DND-41 (cell line): ENCODE data around the gene NKD1.

ENCODE experiments used
- ATAC-seq: fragments of 200-7000 bp; cut with Tn5 transposase; 3 replicates; pipeline ENCODE4 v1.9.1; 2021; ENCODE audit warnings: low read depth; ENCODE audit not compliant: insufficient read depth
- DNase-seq: peaks from one replicate; pipeline ENCODE4 v3.0.0-alpha.2; 2020
- H2AFZ ChIP-seq: 2 replicates; pipeline ENCODE4 v1.6.0; 2012; ENCODE audit warnings: low read depth, low read length
- H3K27ac ChIP-seq: 2 replicates; pipeline ENCODE4 v1.5.1; 2012; ENCODE audit warnings: low read length, inconsistent platforms
- H3K27me3 ChIP-seq: fragments of 200-600 bp; sonication (generic); 2 replicates; pipeline ENCODE4 v1.6.0; 2012; ENCODE audit warnings: low read length, mild to moderate bottlenecking, inconsistent platforms; ENCODE audit not compliant: insufficient read depth, poor library complexity
- H3K36me3 ChIP-seq: 2 replicates; pipeline ENCODE4 v1.5.1; 2012; ENCODE audit warnings: low read length, inconsistent platforms; ENCODE audit not compliant: insufficient read depth
- H3K4me1 ChIP-seq: 2 replicates; pipeline ENCODE4 v1.5.1; 2012; ENCODE audit warnings: mild to moderate bottlenecking, low read length; ENCODE audit not compliant: insufficient read depth
- H3K4me2 ChIP-seq: 2 replicates; pipeline ENCODE4 v1.6.0; 2012; ENCODE audit warnings: mild to moderate bottlenecking, moderate library complexity, low read length, inconsistent platforms; ENCODE audit not compliant: insufficient read depth
- H3K4me3 ChIP-seq, 2 experiments: fragments of 200-600 bp in 1 of 2; shearing (Covaris generic) in 1 of 2; 2 replicates each; pipeline ENCODE4 v1.5.1; 2012 to 2016; ENCODE audit warnings: inconsistent platforms in 2 of 2, low read length in 2 of 2, mild to moderate bottlenecking in 2 of 2, low read depth in 1 of 2, moderate library complexity in 1 of 2
- H3K79me2 ChIP-seq: 2 replicates; pipeline ENCODE4 v1.6.0; 2012; ENCODE audit warnings: low read length, inconsistent platforms; ENCODE audit not compliant: insufficient read depth
- H3K9ac ChIP-seq: 2 replicates; pipeline ENCODE4 v1.6.0; 2012; ENCODE audit warnings: low read depth, mild to moderate bottlenecking, inconsistent platforms, low read length, moderate library complexity
- H3K9me3 ChIP-seq: 2 replicates; pipeline ENCODE4 v1.5.1; 2012; ENCODE audit warnings: low read length, moderate library complexity, mild to moderate bottlenecking, inconsistent platforms; ENCODE audit not compliant: insufficient read depth, severe bottlenecking
- H4K20me1 ChIP-seq: 2 replicates; pipeline ENCODE4 v1.6.0; 2012; ENCODE audit warnings: low read length; ENCODE audit not compliant: insufficient read depth
- EZH2 ChIP-seq: IDR thresholded peaks from 3 replicates; pipeline ENCODE4 v1.6.1; 2012; ENCODE audit warnings: borderline replicate concordance, low read depth, mild to moderate bottlenecking, moderate library complexity, low read length, inconsistent platforms; ENCODE audit not compliant: severe bottlenecking
- TF ChIP-seq, protein P1 (sequence below): IDR thresholded peaks from 2 replicates; pipeline ENCODE4 v1.5.1; 2012; ENCODE audit warnings: borderline replicate concordance, low read length, moderate library complexity, mild to moderate bottlenecking; ENCODE audit not compliant: poor library complexity, severe bottlenecking; ENCODE audit errors: extremely low read depth

NKD1 gene

DNA sequence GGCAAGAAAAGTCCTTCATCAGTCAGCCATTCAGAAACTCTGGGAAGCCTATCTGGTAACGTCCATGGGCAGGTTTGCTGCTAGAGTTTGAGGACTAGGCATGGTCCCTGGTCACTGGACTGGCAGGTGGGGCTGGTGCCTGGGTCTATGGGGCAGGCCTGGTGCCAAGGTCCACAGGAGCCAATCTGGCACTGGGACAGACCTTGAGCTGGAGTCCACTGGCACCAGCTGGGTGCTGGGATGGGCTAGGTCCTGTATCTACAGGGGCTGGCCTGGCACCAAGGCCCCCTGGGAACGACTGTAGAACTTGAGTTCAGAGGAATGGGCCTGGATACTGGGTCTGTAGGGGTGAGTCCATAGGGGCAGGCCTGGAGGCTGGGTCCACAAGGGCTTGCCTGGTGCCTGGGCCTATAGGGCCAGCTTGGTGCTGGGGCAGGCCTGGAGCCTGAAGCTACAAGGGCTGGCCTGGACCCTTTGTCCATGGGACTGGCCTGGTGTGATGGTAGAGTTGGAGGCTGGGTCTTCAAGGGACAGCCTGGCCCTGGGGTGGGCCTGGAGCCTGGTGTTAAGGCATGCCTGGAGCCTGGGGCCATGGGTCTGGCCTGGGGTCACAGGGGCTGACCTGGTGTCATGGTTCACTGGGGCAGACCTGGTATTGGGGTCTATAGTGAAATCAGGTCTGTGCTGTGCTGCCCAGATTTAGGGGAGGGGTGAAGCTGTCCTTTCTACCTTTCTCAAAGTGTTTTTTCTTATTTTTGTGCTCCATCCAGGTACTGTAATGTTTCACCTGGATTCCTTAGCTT lies 30.5 kb upstream of the NKD1 start:
- H3K36me3 ChIP-seq = no peaks in the 10 kb centered on the region
- no peak overlapping the region for H3K4me3 ChIP-seq

DNA sequence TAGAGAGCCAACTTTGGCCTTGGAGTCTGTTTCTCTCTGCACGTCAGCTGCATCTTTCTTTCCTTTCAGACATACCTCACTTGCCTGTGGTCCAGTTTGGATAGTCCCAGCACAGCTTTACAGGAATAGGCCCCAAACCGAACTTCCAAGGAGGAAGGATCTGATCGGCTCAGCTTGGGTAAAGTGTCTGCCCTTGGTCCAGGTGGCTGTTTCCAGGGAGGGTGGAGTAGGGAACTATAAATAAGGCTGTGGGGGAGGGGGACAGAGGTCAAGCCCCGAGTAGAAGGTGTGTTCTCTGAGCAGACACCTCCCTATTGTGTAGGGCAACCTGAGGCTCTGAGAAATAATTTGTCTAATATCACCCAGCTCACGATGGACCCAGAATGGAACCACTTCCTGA lies 29.2 kb upstream of the NKD1 start:
- Histone ChIP-seq H2AFZ (no peak overlapping the region), H3K9me3 (peaks cover 7% of the 10 kb centered on the region)
- no peak for ATAC-seq

More for the DNA sequence above, 30.5 kb upstream of the NKD1 start:
- Histone ChIP-seq H3K79me2 (no peaks in the 10 kb centered on the region), H4K20me1 (no peaks in the 10 kb centered on the region), H3K9me3 (peaks cover 7% of the 10 kb centered on the region), H3K4me1 (no peaks in the 10 kb centered on the region), H3K27ac (no peak overlapping the region), H3K9ac (no peak overlapping the region), H2AFZ (no peak overlapping the region), H3K27me3 (no peaks in the 10 kb centered on the region), H3K4me2 (no peak overlapping the region)
- ATAC-seq (no peak), DNase-seq (no peak)
- TF ChIP-seq, protein P1, sequence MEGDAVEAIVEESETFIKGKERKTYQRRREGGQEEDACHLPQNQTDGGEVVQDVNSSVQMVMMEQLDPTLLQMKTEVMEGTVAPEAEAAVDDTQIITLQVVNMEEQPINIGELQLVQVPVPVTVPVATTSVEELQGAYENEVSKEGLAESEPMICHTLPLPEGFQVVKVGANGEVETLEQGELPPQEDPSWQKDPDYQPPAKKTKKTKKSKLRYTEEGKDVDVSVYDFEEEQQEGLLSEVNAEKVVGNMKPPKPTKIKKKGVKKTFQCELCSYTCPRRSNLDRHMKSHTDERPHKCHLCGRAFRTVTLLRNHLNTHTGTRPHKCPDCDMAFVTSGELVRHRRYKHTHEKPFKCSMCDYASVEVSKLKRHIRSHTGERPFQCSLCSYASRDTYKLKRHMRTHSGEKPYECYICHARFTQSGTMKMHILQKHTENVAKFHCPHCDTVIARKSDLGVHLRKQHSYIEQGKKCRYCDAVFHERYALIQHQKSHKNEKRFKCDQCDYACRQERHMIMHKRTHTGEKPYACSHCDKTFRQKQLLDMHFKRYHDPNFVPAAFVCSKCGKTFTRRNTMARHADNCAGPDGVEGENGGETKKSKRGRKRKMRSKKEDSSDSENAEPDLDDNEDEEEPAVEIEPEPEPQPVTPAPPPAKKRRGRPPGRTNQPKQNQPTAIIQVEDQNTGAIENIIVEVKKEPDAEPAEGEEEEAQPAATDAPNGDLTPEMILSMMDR = no peak
- TF ChIP-seq EZH2 = no peak

DNA sequence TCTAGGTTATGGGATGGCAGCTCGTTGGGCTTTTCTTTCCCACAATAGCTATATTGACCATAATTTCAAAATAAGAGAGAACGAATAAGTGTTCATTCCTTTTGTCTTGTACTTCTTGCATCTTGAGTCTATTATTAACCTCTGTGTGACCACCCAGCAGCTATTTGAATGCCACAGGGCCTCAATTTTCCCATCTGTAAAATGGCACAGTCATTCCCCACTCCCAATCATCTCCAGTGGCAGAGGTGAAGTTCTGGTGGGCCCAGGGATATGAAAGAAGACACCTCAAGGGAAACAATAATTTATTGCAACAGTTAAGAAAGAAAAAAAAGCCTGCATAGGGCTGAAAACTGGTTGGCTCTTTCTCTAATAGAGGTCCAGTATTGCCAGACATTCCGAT lies 28.6 kb upstream of the NKD1 start:
- TF ChIP-seq, protein P1 = no peak
- TF ChIP-seq EZH2 = no peak
- Histone ChIP-seq H3K4me2 (no peak overlapping the region), H3K27me3 (no peaks in the 10 kb centered on the region), H3K9me3 (peaks cover 7% of the 10 kb centered on the region), H2AFZ (no peak overlapping the region), H3K4me3 (no peak overlapping the region), H3K27ac (no peak overlapping the region), H3K9ac (no peak overlapping the region), H4K20me1 (no peaks in the 10 kb centered on the region), H3K4me1 (no peaks in the 10 kb centered on the region), H3K36me3 (no peaks in the 10 kb centered on the region), H3K79me2 (no peaks in the 10 kb centered on the region)
- DNase-seq = no peak
- ATAC-seq = no peak

More for the DNA sequence above, 29.2 kb upstream of the NKD1 start:
- no peak overlapping the region for H3K9ac ChIP-seq
- no peak for TF ChIP-seq EZH2
- TF ChIP-seq, protein P1 = no peak
- H4K20me1 ChIP-seq = no peaks in the 10 kb centered on the region
- H3K4me3 ChIP-seq = no peak overlapping the region
- no peak overlapping the region for H3K4me2 ChIP-seq
- H3K79me2 ChIP-seq = no peaks in the 10 kb centered on the region
- H3K27me3 ChIP-seq = no peaks in the 10 kb centered on the region
- H3K36me3 ChIP-seq = no peaks in the 10 kb centered on the region
- no peak for DNase-seq
- no peak overlapping the region for H3K27ac ChIP-seq
- H3K4me1 ChIP-seq = no peaks in the 10 kb centered on the region
